ENCODE measurements around the gene GPT2.

Gene GPT2

GRCh38 chr16:46975165-46975564 is 91.0 kb downstream of the GPT2 start:
- no peaks in the 10 kb centered on the region for H3K27me3 ChIP-seq (ENCODE audit: insufficient read depth, poor library complexity, severe bottlenecking)
- TF ChIP-seq POLR2AphosphoS5 (IDR thresholded peaks at IDR 0.05; ENCODE audit: low read depth) (no peak), SPI1 (IDR thresholded peaks at IDR 0.05; ENCODE audit: borderline replicate concordance, low read depth) (no peak), REST (IDR thresholded peaks at IDR 0.05; ENCODE audit: insufficient replicate concordance, low read depth) (no peak), GABPA (IDR thresholded peaks at IDR 0.05; ENCODE audit: low read depth) (no peak), CTCF (IDR thresholded peaks at IDR 0.05; ENCODE audit: insufficient read depth, low read length) (no peak)
- no peak overlapping the region for H3K27ac ChIP-seq (replicated peaks)
- DNase-seq (ENCODE audit: low read depth in 1 of 2, low spot score in 1 of 2): no peak
- no peak overlapping the region for H3K4me3 ChIP-seq (replicated peaks; ENCODE audit: insufficient read depth, low read length)

- no peak for TF ChIP-seq SPI1 (IDR thresholded peaks at IDR 0.05; ENCODE audit: borderline replicate concordance, low read depth)
- no peak for TF ChIP-seq GABPA (IDR thresholded peaks at IDR 0.05; ENCODE audit: low read depth)
- TF ChIP-seq POLR2AphosphoS5 (IDR thresholded peaks at IDR 0.05; ENCODE audit: low read depth): no peak
- TF ChIP-seq CTCF (IDR thresholded peaks at IDR 0.05; ENCODE audit: insufficient read depth, low read length): no peak
- no peak for TF ChIP-seq REST (IDR thresholded peaks at IDR 0.05; ENCODE audit: insufficient replicate concordance, low read depth)
- DNase-seq (ENCODE audit: low read depth in 1 of 2, low spot score in 1 of 2): no peak
- Histone ChIP-seq H3K27me3 (ENCODE audit: insufficient read depth, poor library complexity, severe bottlenecking) (no peaks in the 10 kb centered on the region), H3K27ac (replicated peaks) (no peak overlapping the region), H3K4me3 (replicated peaks; ENCODE audit: insufficient read depth, low read length) (no peak overlapping the region)
These were observed 91.8 kb downstream of the GPT2 start for GRCh38 chr16:46975908-46976470.

- DNase-seq (ENCODE audit: low read depth in 1 of 2, low spot score in 1 of 2): no peak
- Histone ChIP-seq H3K27me3 (ENCODE audit: insufficient read depth, poor library complexity, severe bottlenecking) (no peaks in the 10 kb centered on the region), H3K27ac (replicated peaks) (no peak overlapping the region), H3K4me3 (replicated peaks; ENCODE audit: insufficient read depth, low read length) (no peak overlapping the region)
- TF ChIP-seq GABPA (IDR thresholded peaks at IDR 0.05; ENCODE audit: low read depth) (no peak), POLR2AphosphoS5 (IDR thresholded peaks at IDR 0.05; ENCODE audit: low read depth) (no peak)
These were observed 92.4 kb downstream of the GPT2 start for GRCh38 chr16:46976550-46976949.
